CD4-positive, alpha-beta T cell treated with Interleukin-6 for 4 hours (primary cell): Measurements from ENCODE around the gene DPP7.
"Not testable (repeated sequence)": the region's sequence is repeated elsewhere in the genome, so short reads cannot be mapped to it uniquely, and the experiment has no call there.

Source experiments
- DNase-seq: peaks from one replicate; pipeline ENCODE4 v3.0.0-alpha.2; 2020; ENCODE audit warnings: mixed read lengths

The DPP7 gene

DNA sequence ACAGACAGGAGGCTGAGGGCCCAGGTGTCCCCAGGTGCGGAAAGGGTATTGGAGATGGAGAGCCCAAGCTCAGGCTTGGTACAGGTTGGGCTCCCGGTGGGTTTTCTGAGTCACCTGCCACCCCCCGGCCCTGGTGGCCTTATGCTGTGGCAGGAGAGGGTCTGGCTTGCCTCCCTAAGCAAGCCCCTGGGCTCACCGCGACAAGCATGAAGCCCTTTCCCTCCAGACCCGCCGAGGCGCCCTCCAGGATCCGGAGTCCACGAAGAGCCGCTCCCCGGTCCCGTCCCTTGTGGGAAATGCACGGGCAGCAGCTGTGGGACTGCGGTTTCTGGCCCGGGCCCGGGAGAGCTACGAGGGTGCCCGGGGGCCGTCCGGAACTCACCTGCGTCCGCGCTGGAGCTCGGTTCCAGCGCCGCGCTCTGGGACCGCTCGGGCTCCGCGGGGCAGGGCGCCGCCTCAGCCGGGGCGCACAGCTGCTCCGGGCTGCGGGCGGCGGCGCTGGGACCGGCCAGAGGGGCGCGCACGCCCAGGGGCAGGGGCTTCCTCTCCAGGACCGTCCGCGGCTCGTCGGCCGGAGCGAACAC lies 44.9 kb downstream of the DPP7 start:
- DNase-seq: no peak

DNA sequence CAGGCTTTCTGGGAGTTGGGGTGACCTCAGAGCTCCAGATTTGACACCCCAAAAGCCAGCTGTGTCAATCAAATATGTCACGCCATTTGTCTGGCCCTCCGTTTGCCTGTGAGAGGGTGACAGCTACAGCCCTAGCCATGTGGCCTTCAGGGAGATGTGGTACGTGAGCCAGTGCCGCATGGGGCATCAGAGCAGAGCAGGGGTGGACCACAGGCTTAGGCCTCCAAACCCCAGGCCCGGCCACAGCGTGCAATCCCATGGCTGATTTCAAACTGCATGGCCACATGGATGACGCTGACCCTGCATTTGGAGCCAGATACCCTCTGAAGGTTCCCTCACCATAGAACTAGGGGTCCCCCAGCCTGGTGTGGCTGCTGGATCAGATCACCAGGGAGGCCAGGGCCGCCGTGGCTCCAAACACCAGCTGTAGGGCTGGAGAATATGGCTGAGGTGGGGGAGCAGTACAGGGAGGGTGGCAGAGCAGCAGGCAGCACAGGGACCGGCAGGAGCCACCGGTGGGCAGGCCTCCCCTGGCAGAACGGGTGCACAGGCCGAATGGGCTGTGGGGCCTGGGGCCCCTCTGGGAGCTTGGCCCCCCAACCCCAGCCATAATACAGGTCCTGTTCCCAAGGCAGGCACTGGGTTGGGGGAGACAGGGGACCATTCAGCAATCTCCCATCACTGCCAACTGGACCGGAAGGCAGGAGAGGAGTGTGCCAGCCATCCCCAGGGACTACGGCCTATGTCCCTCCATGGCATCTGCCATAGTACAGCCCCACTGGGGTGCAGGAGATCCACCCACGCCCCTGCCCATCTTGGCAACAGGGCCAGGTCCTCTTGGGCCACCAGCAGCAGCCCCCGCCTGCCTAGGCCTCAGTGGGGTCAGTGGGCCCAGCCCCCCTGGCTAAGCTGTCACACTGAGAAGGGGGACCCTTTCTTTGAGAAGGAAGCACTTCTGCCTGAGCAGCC lies 45.7 kb downstream of the DPP7 start:
- DNase-seq: no peak

DNA sequence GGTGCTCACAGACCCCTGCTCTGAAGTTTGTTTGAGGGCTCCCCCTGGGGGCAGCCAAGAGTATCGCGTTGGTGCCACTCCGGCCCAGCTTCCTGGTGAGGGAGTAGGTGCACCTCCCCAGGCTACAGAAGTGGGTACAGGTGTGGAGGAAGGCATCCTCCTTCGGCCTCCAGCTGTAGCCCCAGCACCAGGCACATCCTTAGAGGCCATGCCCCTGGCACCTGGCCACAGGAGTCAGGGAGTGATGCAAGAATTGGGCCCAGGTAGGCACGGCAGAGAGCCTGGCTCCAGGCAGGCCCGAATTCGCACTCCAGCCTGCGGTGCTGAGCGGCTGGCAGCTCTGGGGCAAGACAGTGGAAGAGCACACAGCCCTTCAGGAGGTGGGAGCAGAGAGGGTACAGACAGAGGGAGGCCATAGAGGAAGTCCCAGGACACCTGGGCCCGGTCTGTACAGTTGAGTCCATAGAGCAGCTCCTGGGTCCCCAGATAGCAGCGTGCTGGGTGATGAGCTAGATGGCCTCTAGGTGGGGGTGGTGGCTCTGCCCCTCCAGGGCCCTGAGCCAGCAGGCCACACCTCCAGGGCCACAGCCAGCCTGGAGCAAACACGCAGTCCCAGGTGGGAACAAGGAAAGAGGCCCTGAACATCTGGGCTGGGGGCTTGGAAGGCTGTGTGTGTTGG lies 46.5 kb downstream of the DPP7 start:
- DNase-seq: peak; percentile 91

DNA sequence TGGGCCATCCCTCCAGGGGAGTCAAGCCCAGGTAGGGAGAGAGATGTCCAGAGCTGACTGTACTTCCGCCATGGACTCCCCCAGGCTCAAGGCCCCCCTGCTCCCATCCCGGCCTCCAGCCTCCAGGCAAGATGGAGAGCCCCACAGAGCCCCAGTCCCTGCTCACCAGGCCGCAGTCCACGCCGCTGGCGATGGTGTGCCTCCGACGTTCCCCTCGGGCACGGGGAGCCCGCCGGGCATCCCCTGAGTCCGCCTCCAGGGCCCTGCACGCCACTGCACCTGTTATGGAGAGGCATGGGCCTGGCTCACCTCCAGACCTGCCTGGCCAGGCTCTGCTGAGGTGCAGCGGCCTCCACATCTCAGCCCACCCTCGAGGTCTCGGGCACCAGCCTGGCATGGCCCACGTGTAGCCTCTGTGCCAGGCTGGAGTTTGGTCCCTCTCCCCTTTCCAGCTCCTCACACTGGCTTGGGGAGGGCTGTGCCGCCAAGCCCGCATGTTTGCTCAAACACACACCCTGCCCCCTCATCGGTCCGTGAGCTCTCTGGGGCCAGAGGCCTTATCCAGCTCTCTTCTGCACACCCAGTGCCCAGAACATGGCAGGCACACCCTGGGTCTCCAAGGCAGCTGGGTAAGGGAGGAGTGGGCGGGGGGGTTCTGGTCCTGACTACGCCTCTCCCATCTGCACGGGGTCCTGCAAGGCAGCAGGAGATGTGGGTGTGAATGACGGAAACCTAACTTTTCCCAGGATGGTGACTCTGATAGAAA lies 48.3 kb downstream of the DPP7 start:
- no peak for DNase-seq

DNA sequence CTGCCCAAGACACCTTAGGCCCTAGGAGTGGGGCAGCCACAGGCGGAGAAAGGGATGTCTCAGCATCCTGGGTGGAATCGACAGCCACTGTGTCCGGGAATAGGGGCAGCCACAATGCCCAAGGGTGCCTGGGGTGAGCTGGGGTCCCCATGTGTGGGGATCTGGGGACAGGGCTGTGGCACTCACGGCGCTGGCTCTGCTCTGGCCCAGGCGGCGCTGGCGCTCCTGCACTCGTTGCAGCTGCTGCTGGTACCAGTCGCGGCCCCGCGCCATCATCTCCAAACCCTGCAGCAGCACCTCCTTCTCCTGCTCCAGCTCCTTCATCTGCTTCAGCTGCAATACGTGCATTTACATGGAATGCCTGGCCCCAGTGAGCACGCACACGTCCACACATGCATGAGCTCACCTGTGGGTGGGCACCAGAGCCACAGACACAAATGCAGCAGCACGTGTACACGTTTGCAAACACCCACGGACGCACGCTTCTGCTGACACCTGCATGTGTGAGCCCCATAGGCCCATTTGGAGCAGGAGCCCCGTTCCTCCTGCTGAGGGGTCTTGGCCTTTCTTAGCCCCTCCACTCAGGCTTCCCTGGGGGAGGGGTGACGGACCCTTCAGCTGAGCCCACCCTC lies 49.1 kb downstream of the DPP7 start:
- no peak for DNase-seq

DNA sequence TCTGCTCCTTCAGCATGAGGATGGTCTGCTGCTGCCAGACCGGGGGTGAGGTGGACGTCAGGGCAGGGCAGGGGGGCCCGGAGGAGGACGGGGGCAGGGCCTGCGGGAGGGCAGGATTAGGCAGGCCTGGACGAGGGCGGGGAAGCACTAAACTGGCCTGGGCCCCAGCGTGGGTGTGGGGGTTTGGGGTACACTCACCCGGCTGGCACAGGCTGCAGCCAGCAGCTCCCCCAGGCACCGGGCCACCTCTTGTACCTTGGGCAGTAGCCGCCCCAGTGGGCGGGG lies 49.7 kb downstream of the DPP7 start:
- no peak for DNase-seq

DNA sequence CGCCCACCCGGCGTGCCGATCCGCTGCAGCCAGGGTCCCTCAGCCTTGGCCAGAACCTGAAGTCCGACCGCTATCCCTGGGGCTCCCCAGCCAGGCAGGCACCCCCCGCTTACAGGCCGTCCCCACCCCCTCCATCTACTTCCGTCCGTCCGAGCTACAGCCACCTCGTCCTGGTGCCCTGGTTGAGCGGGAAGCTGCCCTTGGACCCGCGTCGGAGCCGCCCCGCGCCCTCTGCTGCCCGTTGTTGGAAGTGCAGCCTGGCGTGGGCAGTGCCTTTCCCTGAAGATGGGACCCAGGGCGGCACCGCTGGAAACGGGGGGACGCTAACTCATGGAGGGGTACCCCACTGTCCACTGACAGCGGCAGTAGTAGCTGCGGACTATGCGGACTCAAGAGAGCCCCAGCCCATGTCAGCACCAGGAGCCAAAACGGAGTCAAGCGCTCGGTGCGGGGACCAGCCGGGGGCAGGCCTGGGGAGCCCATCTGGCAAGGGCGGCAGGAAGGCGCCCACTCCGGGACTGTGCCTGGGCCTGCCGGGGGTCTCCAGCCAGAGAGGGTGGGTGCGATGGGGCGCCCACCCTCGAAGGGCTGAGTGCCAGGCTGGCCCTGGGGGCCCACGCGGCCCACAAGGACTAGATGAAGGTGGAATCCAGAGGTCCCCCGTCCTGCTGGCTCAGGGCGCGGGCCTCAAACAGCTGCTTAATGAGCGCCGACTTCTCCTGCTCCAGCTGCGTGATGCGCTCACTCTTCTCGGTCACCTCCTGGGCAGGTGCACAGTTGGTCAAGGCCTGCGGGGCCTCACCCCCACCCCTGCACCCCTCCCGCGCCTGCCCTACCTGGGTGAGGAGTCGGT lies 50.3 kb downstream of the DPP7 start:
- DNase-seq: peak; percentile 68

DNA sequence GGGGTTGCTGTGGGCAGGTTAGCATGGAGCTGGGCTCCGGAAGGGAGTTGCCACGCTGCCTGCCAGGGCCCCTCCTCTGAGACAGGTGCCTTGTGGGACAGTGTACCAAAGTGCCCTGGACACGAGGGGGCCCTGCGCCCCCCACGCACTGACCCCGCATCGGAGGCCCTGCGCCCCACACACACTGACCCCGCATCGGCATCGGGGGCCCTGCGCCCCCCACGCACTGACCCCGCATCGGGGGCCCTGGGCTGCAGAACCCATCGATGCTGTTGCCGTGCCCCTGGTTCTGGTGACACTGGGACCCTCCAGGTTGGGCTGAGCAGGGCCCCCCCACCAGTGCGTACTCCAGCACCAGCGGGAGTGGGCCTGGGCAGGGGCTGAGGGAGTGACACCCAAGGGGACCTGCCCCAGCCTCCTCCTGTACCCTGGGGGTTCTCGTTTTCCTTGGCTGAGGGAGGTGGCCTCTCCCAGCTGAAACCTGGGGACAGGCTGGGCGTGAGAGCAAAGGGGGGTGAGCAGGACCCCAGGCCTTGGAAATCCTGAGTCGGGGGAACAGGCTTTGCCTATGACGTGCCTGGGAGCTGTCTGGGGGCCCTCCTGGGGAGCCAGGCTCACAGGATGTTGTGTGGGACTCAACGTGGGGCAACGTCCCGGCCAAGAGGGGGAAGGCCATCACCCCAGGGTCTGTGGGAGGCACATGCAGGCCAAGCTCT lies 51.1 kb downstream of the DPP7 start:
- DNase-seq: no peak

DNA sequence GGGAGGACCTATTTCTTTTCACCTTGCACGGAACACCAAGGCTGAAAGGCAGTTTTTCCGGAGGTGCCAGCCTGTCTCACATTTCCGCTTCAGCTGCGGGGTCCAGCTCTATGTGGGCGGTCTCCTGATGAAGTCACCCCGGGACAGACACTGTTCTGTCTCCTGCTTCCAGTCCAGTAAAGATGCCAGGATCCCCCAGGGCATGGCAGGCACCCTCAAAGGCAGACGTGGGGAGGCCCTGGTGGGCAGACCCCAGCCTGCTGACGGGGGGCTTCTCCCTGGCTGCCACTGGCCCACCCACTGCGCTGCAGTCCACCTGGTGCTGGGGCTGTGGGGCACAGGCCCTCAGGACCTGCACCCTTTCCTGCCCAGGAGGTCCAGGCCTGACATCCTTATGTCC lies 51.7 kb downstream of the DPP7 start:
- not testable (repeated sequence) for DNase-seq

DNA sequence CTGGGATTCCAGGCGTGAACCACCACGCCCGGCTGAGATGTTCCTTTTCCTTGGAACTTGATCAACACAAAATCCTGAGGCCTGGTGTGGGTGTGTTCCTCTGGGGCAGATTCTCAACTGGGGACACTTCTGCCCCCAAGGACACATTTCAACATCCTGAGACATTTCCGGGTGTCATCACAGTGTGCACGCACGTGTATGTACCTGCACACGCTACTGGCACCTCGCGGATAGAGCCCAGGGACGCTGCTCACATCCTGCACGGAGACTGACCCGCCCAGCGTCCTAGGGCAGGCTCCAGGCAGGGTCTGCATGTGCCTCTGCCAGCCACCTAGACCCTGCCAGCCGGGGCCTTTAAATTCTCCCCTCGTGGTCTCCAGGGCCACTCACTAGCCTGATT lies 52.1 kb downstream of the DPP7 start:
- no peak for DNase-seq
